ENCODE measurements around the gene HDAC9. TPM values are rescaled to one million over a fixed set of nuclear protein-coding genes. Genes with fewer than 3 reads are reported as not detected.
A peak's percentile ranks its signal among the peaks of the same experiment; 100 is the strongest.

HDAC9 gene
- total RNA-seq, 1 donor from 2014 or later, result 27.6 TPM

GRCh38 chr7:18834577-18834976, 339.0 kb downstream of the HDAC9 start:
- ATAC-seq (peak; percentile 70), DNase-seq (ENCODE audit: low spot score) (no peak)
- intact Hi-C loops (cut with DNase I), result no loop called here

GRCh38 chr7:18835001-18835690, 339.6 kb downstream of the HDAC9 start:
- no peak for DNase-seq (ENCODE audit: low spot score)
- ATAC-seq, result peak; percentile 88
- intact Hi-C loops (cut with DNase I), result no loop called here

GRCh38 chr7:18843979-18844378, 348.4 kb downstream of the HDAC9 start:
- no peak for ATAC-seq
- DNase-seq (ENCODE audit: low spot score), result no peak
- intact Hi-C loops (cut with DNase I), result no loop called here

DNA sequence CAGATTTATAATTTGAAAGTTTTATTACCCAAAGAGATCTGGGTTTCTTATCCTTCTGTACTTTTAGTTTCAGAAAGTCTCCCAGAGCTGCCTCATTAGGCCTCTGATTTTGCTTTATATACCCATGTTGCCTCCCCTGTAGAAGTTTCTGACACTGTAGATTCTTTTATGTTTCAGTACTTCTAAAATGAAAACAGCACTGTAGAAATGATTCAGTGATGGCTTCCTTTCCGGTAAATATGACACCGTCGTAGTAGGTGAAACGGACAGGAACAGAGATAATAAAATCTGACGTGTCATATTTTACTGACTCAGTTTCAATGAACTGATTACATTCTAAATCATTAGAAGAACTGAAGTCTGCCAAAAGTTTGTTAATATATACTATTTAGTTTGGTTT, 349.2 kb downstream of the HDAC9 start:
- ATAC-seq, result no peak
- DNase-seq (ENCODE audit: low spot score), result no peak
- intact Hi-C loops (cut with DNase I), result no loop called here

DNA sequence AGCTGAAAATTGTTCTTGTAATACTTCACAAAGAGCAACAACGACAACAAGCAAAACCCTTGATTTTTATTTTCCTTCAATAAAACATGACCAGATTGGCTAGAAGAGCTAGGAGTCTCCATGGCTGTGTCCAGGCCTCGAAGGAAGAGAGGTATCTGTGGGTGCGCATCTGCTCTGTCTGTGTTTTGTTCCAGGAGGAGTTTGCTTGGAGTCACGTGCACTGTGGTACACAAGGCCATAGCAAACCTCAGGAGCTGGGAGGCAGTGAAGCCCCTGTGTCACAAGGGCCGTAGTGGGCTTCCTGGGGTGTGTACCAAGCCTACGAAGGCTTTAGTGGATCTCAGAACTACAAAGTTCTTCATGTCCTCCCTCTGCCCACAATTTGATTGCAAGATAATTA, 350.2 kb downstream of the HDAC9 start:
- DNase-seq (ENCODE audit: low spot score), result no peak
- intact Hi-C loops (cut with DNase I), result no loop called here
- no peak for ATAC-seq

DNA sequence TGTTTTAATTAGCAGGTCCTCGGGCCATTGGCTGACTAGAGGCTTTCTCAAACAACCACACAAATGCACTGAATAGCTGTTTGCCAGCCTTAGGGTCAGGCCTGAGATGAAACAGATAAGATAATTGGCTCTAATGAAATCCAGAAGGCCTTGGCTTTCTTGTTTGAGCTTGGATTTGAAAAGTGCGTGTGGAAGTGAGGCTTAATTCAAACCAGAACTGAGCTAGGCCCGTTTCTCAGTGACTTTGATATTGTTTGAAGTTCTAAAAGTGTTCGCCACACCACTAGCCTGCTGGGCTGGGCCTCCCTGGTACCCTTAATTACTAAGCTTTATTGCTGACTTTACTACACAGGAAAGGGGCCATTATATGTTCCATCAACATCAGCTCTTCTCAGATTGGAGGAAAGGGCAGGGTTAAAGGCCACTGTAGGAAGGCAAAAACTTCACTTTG, 351.2 kb downstream of the HDAC9 start:
- intact Hi-C loops (cut with DNase I), result no loop called here
- ATAC-seq (peak; percentile 77), DNase-seq (ENCODE audit: low spot score) (no peak)

- intact Hi-C loops (cut with DNase I), result no loop called here
- ATAC-seq (no peak), DNase-seq (ENCODE audit: low spot score) (no peak)
These were observed 353.6 kb downstream of the HDAC9 start for GRCh38 chr7:18849130-18849529.

- intact Hi-C loops (cut with DNase I), result no loop called here
- DNase-seq (ENCODE audit: low spot score) (no peak), ATAC-seq (no peak)
These were observed 360.2 kb downstream of the HDAC9 start for GRCh38 chr7:18855796-18856195.

DNA sequence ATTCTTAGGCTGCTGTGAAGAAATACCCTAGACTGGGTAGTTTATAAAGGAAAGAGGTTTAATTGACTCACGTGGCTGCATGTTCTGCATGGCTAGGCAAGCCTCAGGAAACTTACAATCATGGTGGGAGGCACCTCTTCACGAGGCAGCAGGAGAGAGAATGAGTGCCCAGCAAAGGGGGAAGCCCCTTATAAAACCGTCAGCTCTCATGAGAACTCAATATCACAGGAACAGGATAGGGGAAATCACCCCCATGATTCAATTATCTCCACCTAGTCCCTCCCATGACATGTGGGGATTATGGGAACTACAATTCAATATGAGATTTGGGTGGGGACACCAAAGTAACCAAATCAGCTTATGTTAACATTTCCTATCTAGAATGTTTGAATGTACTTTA, 362.7 kb downstream of the HDAC9 start:
- intact Hi-C loops (cut with DNase I), result no loop called here
- DNase-seq (ENCODE audit: low spot score), result no peak
- no peak for ATAC-seq

- intact Hi-C loops (cut with DNase I), result no loop called here
- ATAC-seq, result peak; percentile 82
- DNase-seq (ENCODE audit: low spot score), result no peak
These were observed 363.8 kb downstream of the HDAC9 start for GRCh38 chr7:18859318-18859717.

- ATAC-seq (no peak), DNase-seq (ENCODE audit: low spot score) (no peak)
- intact Hi-C loops (cut with DNase I), result no loop called here
These were observed 364.7 kb downstream of the HDAC9 start for GRCh38 chr7:18860221-18860620.

GRCh38 chr7:18861514-18862118, 366.1 kb downstream of the HDAC9 start:
- DNase-seq (ENCODE audit: low spot score), result no peak
- peak; percentile 36 for ATAC-seq
- intact Hi-C loops (cut with DNase I), result no loop called here

- intact Hi-C loops (cut with DNase I), result no loop called here
- DNase-seq (ENCODE audit: low spot score), result no peak
- ATAC-seq, result no peak
These were observed 369.4 kb downstream of the HDAC9 start for GRCh38 chr7:18864967-18865366.

DNA sequence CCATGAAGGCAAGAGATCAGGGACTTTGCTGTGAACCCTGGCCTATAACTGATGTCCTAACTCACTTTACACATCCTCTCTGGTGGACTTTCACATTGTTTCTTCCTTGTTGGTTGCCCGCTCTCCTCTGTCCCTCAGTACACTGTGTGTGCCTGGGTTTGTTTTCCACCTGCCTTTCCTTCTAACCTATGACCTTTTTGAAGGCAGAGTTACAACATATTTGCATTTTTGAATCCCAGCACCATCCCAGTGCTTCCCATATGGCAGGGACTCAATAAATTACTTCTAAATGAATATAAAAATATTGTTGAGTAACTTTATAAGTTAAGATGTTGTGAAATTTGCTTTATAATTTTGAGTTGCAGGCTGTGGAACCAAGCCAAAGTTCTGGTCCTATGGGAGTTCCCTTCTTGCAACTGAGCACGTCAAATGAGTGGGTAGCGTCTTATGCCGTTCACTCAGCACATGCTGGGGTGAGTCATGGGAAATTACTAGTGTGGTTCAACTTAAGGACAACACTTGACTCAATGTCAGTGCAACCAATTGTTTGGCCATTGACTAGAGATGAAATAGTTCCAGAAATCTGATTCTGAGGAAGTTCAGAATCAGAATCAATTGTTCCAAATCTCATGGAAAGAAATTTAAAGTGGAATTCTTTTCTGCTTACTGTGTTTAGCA, 370.9 kb downstream of the HDAC9 start:
- ATAC-seq, result peak; percentile 98
- intact Hi-C loops (cut with DNase I), result no loop called here
- peak; percentile 87 for DNase-seq (ENCODE audit: low spot score)

DNA sequence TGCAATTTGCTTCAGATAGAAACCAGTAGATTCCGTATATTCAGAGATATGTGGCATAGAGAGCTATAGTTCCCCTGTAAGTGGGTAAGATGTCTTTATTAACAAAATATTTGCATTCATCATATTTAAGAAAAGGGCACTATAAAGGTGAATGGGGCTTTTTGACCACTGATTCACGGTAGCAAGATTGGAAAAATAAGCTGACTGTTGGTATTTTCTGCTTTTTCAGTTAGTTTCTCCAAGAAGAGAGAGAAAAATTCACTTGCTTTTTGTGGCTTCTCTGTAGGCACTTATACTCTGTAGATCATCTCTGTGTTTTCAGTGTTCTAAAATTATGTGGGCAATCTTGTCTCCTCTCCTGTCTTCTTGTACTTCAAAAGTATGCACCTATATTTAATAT, 376.8 kb downstream of the HDAC9 start:
- ATAC-seq (no peak), DNase-seq (ENCODE audit: low spot score) (no peak)
- intact Hi-C loops (cut with DNase I), result no loop called here

DNA sequence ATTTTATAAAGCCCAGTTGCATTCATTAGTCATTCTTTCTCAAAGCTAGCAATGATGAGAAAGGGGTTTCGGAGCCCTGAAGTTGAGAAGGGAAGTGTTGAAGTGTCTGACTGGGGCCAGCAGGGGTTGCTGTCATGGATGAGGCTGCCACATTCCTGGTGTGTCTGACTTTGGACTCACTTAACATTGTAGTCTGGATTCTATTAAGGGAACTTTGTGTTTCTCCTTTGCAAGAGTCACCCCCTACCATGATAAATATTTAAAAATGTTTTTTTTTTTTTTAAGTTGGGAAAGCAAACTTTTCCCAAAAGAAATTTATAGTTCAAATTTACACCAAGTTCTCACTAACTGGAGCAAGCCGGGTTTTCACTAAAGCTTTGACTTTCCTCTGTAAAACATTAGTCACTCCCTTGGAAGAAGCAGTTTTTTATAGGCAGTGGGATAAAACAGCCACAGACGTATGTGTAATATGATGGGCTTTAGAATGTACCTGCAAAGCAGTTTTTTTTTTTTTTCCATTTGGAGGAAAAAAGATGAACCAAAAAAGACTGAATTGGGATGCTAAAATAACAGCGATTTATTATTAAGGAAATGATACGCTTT, 378.3 kb downstream of the HDAC9 start:
- ATAC-seq, result no peak
- DNase-seq (ENCODE audit: low spot score), result no peak
- intact Hi-C loops (cut with DNase I), result no loop called here

DNA sequence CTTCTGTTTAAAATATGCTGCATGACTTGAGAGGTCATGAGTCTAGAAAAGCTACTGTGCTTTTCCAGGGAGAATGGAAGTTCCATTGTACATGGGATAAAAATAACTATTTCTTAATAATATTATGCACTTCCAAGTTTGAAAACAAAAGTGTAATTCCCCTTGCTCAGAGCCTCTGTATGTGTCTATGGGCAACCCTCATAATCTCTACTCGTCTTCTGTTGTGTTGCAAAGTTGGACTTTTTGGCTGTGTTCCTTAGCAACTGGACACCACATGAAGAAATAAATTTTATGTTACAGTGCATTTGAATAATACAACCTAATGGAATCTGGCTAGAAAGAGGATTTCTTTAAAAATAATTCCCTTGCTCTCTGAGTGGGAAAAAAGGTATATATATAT, 379.3 kb downstream of the HDAC9 start:
- DNase-seq (ENCODE audit: low spot score), result no peak
- intact Hi-C loops (cut with DNase I), result no loop called here
- peak; percentile 62 for ATAC-seq

- no peak for DNase-seq (ENCODE audit: low spot score)
- intact Hi-C loops (cut with DNase I), result no loop called here
- no peak for ATAC-seq
These were observed 382.3 kb downstream of the HDAC9 start for GRCh38 chr7:18877874-18878273.

- DNase-seq (ENCODE audit: low spot score) (no peak), ATAC-seq (no peak)
- intact Hi-C loops (cut with DNase I), result loop anchor here (5.0 kb wide), 1 partner anchor 1355 kb away; no protein-coding TSS in a partner anchor
These were observed 391.3 kb downstream of the HDAC9 start for GRCh38 chr7:18886832-18887231.

DNA sequence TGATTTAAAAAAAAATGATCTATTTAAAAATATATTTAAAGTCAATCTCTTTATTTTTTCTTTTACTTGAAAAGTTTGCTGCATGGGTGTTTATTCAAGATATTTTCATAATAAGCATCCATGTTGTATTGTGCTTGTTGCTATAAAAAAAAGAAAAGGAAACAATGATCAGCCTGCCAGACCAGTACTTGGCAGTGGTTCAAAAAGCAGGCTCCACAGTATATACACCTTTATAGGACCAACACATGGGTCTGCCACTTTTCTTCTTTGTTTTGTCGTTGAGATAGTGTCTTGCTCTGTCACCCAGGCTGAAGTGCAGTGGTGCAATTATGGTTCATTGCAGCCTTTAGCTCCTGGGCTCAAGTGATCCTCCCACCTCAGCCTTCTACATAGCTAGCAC, 393.9 kb downstream of the HDAC9 start:
- no peak for ATAC-seq
- intact Hi-C loops (cut with DNase I), result loop anchor here (5.0 kb wide), 1 partner anchor 1357 kb away; no protein-coding TSS in a partner anchor
- DNase-seq (ENCODE audit: low spot score), result no peak
